NCI-H2171 (cell line): ENCODE results near the gene CEP95.

Source experiments
- DNase-seq: peaks from one replicate; lab custom pipeline; 2025; lab: John Stamatoyannopoulos, UW

The CEP95 gene

DNA sequence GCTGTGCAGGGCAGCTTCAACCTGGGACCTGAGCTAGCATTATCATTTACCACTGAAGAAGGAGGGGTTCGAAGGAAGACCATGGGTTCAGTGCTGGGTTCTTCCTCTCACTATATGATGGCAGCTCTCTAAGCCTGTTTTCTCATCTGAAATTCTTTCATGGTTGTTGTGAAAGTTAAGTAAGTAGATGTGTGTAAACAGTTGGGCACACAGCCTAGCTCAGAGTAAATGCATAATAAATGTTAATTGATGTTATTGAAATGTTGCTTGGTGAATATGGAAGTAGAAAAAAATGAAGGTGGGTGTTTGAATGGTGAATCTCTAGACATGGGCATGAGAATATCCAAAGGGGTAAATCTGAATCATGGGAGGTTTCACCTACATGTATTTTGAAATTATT lies 9.1 kb downstream of the CEP95 start:
- no peak for DNase-seq

- no peak for DNase-seq
Measured at GRCh38 chr17:64519601-64520000, 12.8 kb downstream of the CEP95 start.

- no peak for DNase-seq
Measured at GRCh38 chr17:64520359-64520758, 13.6 kb downstream of the CEP95 start.

- DNase-seq: no peak
Measured at GRCh38 chr17:64527914-64528313, 21.1 kb downstream of the CEP95 start.

DNA sequence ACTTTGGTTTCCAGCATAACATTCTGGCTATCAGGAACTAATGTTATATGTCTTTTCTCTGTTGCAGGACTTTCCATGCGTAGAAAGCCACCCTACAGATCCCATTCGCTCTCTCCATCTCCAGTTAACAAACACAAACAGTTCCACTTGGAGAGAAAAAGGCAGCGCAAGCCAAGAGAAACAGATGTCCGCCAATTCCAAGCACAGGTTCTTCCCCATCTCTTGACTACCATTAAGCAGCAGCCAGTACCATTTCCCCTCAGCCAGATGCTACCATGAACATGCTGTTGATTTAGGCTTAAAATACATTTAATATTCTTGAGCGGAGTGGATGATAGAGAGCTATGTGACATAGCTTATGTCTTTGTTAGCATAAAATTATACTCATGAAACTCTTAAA lies 22.4 kb downstream of the CEP95 start:
- DNase-seq: no peak

- DNase-seq: no peak
Measured at GRCh38 chr17:64531955-64532371, 25.2 kb downstream of the CEP95 start.

- no peak for DNase-seq
Measured at GRCh38 chr17:64532409-64532808, 25.6 kb downstream of the CEP95 start.

- DNase-seq: no peak
Measured at GRCh38 chr17:64533784-64534183, 27.0 kb downstream of the CEP95 start.

GRCh38 chr17:64534187-64534586 lies 27.4 kb downstream of the CEP95 start:
- no peak for DNase-seq

DNA sequence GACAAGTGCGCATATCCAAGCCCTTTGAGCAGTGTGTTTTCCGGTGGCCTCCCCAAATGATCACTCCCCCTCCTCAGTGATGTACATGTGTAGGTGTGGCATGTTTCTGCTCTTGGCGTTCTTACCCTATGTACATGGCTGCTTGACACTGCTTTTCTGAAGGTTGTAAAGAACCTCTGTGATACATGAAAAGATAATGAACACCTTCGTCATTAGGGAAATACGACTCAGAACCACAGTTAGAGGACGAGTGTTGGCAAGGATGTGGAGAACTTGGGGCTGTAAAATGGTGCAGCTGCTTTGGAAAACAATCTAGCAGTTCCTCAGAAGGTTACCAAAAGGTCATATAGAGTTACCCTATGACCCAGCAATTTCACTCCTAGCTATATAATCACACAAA lies 28.6 kb downstream of the CEP95 start:
- DNase-seq: no peak

DNA sequence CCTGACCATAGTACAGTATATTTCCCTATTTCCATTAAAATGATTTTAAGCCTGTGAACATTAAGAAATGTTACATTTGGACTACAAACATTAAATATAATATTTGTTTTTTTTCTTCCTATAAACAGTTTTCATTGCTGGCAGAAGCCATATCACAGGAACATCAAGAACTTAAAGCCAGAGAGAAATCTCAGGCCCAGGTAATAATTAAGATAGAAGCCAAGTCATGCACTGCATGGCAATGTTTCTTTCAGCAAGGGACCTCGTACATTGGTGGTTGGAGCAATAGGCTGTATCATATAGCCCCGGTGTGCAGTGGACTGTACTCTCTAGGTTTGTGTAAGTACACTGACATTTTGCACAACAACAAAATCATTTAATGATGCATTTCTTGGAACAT lies 30.1 kb downstream of the CEP95 start:
- DNase-seq: no peak

GRCh38 chr17:64537488-64537887 lies 30.7 kb downstream of the CEP95 start:
- no peak for DNase-seq

- DNase-seq: no peak
Measured at GRCh38 chr17:64538508-64539130, 31.8 kb downstream of the CEP95 start.

- DNase-seq: no peak
Measured at GRCh38 chr17:64540118-64540776, 33.5 kb downstream of the CEP95 start.

DNA sequence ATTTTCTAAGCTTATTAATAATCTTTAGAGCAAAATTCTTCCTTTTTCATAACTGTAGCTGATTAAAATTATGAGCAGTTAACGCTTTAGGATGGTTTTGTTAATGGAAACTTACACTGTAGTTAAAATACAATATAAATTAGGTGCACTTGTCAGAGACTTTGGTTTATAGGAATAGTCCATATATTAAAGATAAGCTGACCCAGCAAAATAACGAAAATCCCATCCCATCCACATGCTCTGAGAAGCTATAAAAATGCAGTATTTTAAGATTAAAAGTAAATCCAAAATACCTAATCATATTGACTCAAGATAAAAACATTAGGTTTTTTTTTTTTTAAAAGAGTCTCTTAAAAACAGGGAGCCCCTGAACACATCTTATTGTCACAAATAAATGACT lies 38.0 kb downstream of the CEP95 start:
- DNase-seq: no peak

DNA sequence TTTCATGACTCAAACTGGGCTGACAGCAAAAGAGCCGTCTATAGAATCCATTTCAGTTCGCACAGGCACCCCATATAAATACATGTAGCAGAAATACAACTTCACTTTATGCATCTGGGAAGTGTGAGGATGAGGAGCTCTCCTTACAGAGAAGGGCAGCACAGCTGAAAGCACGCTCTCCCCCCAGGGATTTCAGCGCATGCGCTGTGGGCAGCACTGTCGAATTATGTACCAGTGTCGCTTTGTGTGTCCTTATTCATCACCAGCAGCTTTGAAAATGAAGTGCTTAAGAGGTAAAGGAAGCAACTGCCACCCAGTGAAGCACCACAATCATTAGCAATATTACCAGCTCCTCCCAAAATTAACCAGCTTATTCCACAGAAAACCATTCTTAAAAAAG lies 39.9 kb downstream of the CEP95 start:
- DNase-seq: no peak

DNA sequence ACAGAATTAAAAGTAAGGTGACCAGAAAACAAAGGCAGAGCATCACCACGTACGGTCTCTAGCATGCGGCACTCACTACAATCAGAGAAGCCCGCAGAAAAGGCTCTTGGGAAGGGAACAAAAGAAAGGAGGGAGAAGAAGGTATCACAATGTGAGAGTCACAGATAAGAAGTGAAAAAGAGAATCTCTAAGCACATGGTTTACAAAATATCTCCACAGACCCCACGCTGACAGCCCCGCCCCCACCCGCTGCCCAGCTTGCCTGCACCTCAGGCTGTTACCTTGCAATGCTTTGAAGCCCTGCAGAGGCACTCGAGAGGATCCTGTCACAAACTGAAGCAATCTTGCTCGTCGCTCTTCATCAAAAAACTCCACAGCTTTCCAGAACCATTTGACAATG lies 40.5 kb downstream of the CEP95 start:
- no peak for DNase-seq

DNA sequence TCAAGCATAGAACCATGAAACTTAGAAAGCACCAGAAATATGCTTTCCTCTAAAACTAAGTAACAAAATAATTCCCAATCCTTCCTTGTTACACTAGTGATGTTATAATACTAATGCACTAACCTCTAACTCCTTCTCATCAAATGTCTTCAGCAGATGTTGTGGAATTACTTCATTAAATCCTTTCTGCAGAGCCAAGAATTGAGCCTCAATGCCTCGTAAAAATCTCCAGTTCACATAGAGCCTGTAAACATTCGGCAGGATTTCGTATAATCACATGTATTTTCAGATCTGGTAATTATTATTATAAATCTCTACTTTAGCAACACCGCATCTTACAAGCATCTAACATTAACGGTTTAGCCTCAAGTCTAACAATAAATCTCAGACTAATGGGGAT lies 44.7 kb downstream of the CEP95 start:
- no peak for DNase-seq

DNA sequence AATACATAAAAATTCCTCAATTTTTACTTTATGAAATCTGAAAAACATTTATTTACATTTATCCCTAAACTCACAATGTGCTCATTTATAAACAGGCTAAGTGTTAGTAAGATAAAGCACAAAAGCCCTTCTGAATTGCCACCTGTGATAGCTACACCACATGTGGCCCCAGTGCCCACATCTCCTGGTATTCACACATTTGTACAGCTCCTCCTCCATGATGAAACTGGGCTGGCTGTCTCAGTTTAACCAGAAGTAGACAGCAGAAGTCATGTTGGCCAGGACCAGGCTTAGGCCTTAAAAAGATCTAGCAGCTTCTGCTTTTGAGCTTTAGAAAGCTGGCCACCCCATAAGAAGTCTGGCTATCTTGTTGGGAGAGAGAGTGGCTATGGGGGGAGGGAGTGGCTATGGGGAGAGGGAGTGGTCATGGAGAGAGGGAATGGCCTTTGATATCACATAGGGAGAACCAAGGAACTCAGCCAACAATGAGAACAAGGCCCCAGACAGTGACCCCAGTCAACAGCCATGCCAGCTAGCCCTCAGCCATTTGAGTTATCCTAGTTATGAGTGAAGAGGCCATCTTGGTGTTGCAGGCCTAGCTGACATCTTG lies 47.4 kb downstream of the CEP95 start:
- DNase-seq: no peak

- no peak for DNase-seq
Measured at GRCh38 chr17:64555281-64555680, 48.5 kb downstream of the CEP95 start.

GRCh38 chr17:64564098-64564497 lies 57.3 kb downstream of the CEP95 start:
- no peak for DNase-seq

GRCh38 chr17:64565563-64565962 lies 58.8 kb downstream of the CEP95 start:
- no peak for DNase-seq

- no peak for DNase-seq
Measured at GRCh38 chr17:64571746-64572145, 65.0 kb downstream of the CEP95 start.

- no peak for DNase-seq
Measured at GRCh38 chr17:64572682-64573154, 65.9 kb downstream of the CEP95 start.
